ENCODE data around the gene PIGU.
"Not testable (repeated sequence)": the region's sequence is repeated elsewhere in the genome, so short reads cannot be mapped to it uniquely, and the experiment has no call there.

The PIGU gene

GRCh38 chr20:34629904-34630303 lies 47.0 kb downstream of the PIGU start:
- H3K36me3 Mint-ChIP-seq (ENCODE audit: low read depth): peaks cover 35% of the 10 kb centered on the region
- intact Hi-C loops (cut with micrococcal nuclease): no loop called here
- no peak overlapping the region for H3K4me3 Mint-ChIP-seq
- H3K27ac Mint-ChIP-seq: no peak overlapping the region
- H3K27me3 Mint-ChIP-seq: no peaks in the 10 kb centered on the region
- H3K9me3 Mint-ChIP-seq: no peaks in the 10 kb centered on the region
- no peaks in the 10 kb centered on the region for H3K4me1 Mint-ChIP-seq (ENCODE audit: low read depth)

GRCh38 chr20:34629342-34629741 lies 47.5 kb downstream of the PIGU start:
- Mint-ChIP-seq H3K27ac (no peak overlapping the region), H3K9me3 (no peaks in the 10 kb centered on the region), H3K27me3 (no peaks in the 10 kb centered on the region), H3K4me1 (ENCODE audit: low read depth) (no peaks in the 10 kb centered on the region), H3K4me3 (no peak overlapping the region), H3K36me3 (ENCODE audit: low read depth) (peaks cover 35% of the 10 kb centered on the region)
- intact Hi-C loops (cut with micrococcal nuclease): no loop called here

- Mint-ChIP-seq H3K27me3 (no peaks in the 10 kb centered on the region), H3K36me3 (ENCODE audit: low read depth) (peaks cover 27% of the 10 kb centered on the region), H3K9me3 (no peaks in the 10 kb centered on the region), H3K27ac (no peak overlapping the region), H3K4me1 (ENCODE audit: low read depth) (peaks cover 3% of the 10 kb centered on the region), H3K4me3 (no peak overlapping the region)
- intact Hi-C loops (cut with micrococcal nuclease): no loop called here
These were observed 48.9 kb downstream of the PIGU start for GRCh38 chr20:34628026-34628425.

DNA sequence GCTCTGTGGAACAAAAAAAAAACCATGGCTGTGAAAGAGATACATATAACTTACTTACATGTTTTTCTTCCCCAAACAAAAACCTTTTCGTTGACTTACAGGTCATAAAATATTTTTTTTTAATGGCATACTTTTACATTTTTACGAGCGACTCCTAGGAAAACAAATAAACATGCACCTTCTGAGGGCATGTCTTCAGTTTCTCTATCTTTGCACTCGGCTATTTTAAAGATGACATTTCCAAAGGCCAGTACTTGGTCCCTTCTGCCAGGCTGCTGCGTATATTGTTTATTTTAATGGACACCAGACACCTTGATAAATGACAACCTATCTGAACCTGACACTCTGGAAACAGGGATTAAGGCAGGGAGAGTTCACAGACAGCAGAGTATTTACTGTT lies 49.4 kb downstream of the PIGU start:
- H3K27ac Mint-ChIP-seq: no peak overlapping the region
- intact Hi-C loops (cut with micrococcal nuclease): no loop called here
- H3K36me3 Mint-ChIP-seq (ENCODE audit: low read depth): peaks cover 22% of the 10 kb centered on the region
- H3K4me3 Mint-ChIP-seq: no peak overlapping the region
- peaks cover 7% of the 10 kb centered on the region for H3K4me1 Mint-ChIP-seq (ENCODE audit: low read depth)
- H3K27me3 Mint-ChIP-seq: no peaks in the 10 kb centered on the region
- H3K9me3 Mint-ChIP-seq: no peaks in the 10 kb centered on the region

DNA sequence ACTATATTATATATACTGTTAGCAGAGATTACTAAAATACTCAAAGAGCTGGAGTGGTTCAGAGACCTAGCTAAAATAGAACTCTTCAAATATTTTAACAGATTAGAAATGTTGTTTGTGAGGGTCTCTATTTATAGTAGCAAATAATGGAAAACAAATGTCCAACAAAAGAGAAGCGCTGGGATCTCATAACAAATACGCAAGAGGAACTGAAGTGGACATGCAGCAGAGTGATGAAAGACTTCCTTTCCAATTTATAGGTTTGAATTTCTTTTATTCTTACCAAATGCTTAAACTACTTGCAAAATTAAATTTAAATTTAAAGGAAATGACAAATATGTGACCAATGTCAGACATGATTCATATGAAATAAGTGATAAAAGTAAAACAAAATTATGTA lies 49.9 kb downstream of the PIGU start:
- H3K9me3 Mint-ChIP-seq: no peaks in the 10 kb centered on the region
- H3K27ac Mint-ChIP-seq: no peak overlapping the region
- peaks cover 20% of the 10 kb centered on the region for H3K36me3 Mint-ChIP-seq (ENCODE audit: low read depth)
- no peak overlapping the region for H3K4me3 Mint-ChIP-seq
- intact Hi-C loops (cut with micrococcal nuclease): no loop called here
- H3K4me1 Mint-ChIP-seq (ENCODE audit: low read depth): peaks cover 7% of the 10 kb centered on the region
- no peaks in the 10 kb centered on the region for H3K27me3 Mint-ChIP-seq

DNA sequence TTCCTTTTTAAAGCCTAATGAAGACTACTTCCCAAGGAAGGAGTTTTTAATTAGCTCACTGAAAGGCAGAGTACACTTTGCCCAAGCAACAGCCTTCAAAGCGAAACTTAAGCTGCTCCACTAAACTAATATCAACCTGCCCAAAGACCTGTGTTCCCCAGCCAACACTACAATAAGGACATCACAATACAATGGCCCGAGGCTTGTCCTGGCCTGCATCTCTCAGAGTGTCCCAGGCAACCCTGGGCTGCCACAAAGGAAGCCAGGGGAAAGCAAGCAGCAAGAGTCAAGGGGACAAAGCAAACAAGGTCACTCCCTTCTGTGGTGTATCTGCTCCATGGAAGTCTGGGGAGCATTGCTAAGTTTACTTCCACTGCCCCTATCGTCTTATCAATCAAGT lies 52.3 kb downstream of the PIGU start:
- Mint-ChIP-seq H3K36me3 (ENCODE audit: low read depth) (peaks cover 27% of the 10 kb centered on the region), H3K4me1 (ENCODE audit: low read depth) (peaks cover 7% of the 10 kb centered on the region), H3K27ac (no peak overlapping the region), H3K27me3 (no peaks in the 10 kb centered on the region), H3K9me3 (no peaks in the 10 kb centered on the region), H3K4me3 (no peak overlapping the region)
- intact Hi-C loops (cut with micrococcal nuclease): no loop called here

DNA sequence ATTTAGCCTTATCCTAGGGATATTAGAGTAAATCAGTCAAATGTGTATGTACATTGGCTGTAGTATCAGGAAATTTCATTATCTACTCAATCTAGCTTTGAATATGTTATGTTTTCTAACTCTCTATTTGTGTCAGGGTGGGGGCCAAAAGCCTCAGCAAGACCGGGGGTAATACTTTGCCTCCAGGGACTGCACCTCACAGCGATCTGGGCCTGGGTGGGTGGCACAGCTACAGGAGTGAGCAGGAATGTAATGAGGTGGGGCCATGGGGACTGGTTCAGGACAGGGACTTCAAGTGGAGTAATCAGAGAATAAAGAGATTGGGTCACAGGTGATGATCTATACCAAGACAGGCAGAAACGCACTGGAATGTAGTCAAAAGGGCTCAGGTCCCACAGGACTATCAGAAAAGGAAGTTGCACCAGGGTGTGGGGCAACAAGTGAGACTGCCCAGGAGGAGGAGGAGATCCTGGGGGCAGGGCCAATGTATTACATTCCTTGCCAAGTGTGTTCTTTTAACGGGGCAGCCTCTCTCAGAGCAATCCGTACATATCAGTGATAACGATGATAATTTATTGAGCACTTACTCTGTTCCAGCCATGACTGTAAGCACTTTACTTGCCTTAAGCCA lies 54.0 kb downstream of the PIGU start:
- peaks cover 17% of the 10 kb centered on the region for H3K36me3 Mint-ChIP-seq (ENCODE audit: low read depth)
- no peaks in the 10 kb centered on the region for H3K9me3 Mint-ChIP-seq
- H3K27ac Mint-ChIP-seq: no peak overlapping the region
- H3K4me3 Mint-ChIP-seq: no peak overlapping the region
- intact Hi-C loops (cut with micrococcal nuclease): no loop called here
- H3K27me3 Mint-ChIP-seq: no peaks in the 10 kb centered on the region
- peaks cover 15% of the 10 kb centered on the region for H3K4me1 Mint-ChIP-seq (ENCODE audit: low read depth)

- Mint-ChIP-seq H3K36me3 (ENCODE audit: low read depth) (peaks cover 17% of the 10 kb centered on the region), H3K9me3 (no peaks in the 10 kb centered on the region), H3K27ac (no peak overlapping the region), H3K27me3 (no peaks in the 10 kb centered on the region), H3K4me1 (ENCODE audit: low read depth) (peaks cover 15% of the 10 kb centered on the region), H3K4me3 (no peak overlapping the region)
- intact Hi-C loops (cut with micrococcal nuclease): no loop called here
These were observed 55.2 kb downstream of the PIGU start for GRCh38 chr20:34621383-34622367.

DNA sequence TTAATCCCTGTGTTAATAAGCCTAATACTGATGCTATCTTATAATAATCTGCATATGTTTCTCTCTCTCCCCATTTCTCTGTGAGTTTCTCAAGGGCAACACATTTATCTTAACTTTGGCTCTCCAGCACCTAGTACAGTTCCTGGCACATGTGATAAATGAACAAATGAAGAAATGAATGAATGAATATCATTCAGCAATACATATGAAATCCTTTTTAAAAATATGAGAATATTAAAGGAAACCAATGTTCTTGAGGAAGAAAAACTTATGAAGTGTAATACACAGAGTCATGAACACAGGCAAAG lies 55.9 kb downstream of the PIGU start:
- no peak overlapping the region for H3K27ac Mint-ChIP-seq
- H3K4me3 Mint-ChIP-seq: no peak overlapping the region
- H3K36me3 Mint-ChIP-seq (ENCODE audit: low read depth): peaks cover 17% of the 10 kb centered on the region
- H3K27me3 Mint-ChIP-seq: no peaks in the 10 kb centered on the region
- intact Hi-C loops (cut with micrococcal nuclease): no loop called here
- H3K9me3 Mint-ChIP-seq: no peaks in the 10 kb centered on the region
- H3K4me1 Mint-ChIP-seq (ENCODE audit: low read depth): peaks cover 15% of the 10 kb centered on the region

GRCh38 chr20:34618676-34619075 lies 58.2 kb downstream of the PIGU start:
- no peak overlapping the region for H3K27ac Mint-ChIP-seq
- H3K36me3 Mint-ChIP-seq (ENCODE audit: low read depth): peaks cover 29% of the 10 kb centered on the region
- intact Hi-C loops (cut with micrococcal nuclease): no loop called here
- H3K9me3 Mint-ChIP-seq: no peaks in the 10 kb centered on the region
- no peaks in the 10 kb centered on the region for H3K27me3 Mint-ChIP-seq
- no peak overlapping the region for H3K4me3 Mint-ChIP-seq
- peaks cover 15% of the 10 kb centered on the region for H3K4me1 Mint-ChIP-seq (ENCODE audit: low read depth)

- H3K36me3 Mint-ChIP-seq (ENCODE audit: low read depth): peaks cover 39% of the 10 kb centered on the region
- H3K9me3 Mint-ChIP-seq; H3K4me3 Mint-ChIP-seq; H3K4me1 Mint-ChIP-seq (ENCODE audit: low read depth); H3K27ac Mint-ChIP-seq; H3K27me3 Mint-ChIP-seq; intact Hi-C loops (cut with micrococcal nuclease): not testable (repeated sequence)
These were observed 60.0 kb downstream of the PIGU start for GRCh38 chr20:34616913-34617312.

- Mint-ChIP-seq H3K27ac (no peak overlapping the region), H3K4me1 (ENCODE audit: low read depth) (peaks cover 8% of the 10 kb centered on the region), H3K27me3 (no peaks in the 10 kb centered on the region), H3K9me3 (no peaks in the 10 kb centered on the region), H3K36me3 (ENCODE audit: low read depth) (peaks cover 34% of the 10 kb centered on the region), H3K4me3 (no peak overlapping the region)
- intact Hi-C loops (cut with micrococcal nuclease): no loop called here
These were observed 61.4 kb downstream of the PIGU start for GRCh38 chr20:34615477-34615876.

DNA sequence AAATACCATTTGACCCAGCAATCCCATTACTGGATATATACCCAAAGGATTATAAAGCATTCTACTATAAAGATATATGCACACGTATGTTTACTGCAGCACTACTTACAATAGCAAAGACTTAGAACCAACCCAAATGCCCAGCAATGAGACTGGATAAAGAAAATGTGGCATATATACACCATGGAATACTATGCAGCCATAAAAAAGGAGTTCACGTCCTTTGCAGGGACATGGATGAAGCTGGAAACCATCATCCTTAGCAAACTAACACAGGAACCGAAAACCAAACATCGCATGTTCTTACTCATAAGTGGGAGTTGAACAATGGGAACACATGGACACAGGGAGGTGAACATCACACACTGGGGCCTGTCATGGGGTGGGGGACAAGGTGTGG lies 64.9 kb downstream of the PIGU start:
- H3K27ac Mint-ChIP-seq; intact Hi-C loops (cut with micrococcal nuclease); H3K9me3 Mint-ChIP-seq; H3K4me3 Mint-ChIP-seq; H3K4me1 Mint-ChIP-seq (ENCODE audit: low read depth); H3K27me3 Mint-ChIP-seq: not testable (repeated sequence)
- H3K36me3 Mint-ChIP-seq (ENCODE audit: low read depth): peaks cover 38% of the 10 kb centered on the region

DNA sequence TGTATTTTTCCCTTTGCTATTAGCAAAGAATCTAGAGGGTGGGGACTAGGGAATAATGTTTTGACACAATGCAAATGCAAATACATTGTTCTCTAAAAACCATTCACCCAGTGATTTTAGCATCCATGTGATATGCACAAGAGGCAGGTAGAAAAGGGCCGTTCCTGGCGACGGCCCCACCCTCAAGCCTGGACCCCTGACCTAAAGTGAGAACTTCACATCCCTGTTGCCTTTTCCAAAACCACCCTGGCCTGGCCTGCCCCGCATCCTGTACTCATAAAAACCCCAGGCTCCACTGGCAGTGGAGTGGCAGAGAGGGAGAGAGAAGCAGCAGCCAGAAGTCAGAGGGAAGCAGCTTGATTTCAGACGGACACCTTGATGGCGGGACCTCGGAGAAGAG lies 69.8 kb downstream of the PIGU start:
- intact Hi-C loops (cut with micrococcal nuclease): no loop called here
- no peak overlapping the region for H3K4me3 Mint-ChIP-seq
- no peaks in the 10 kb centered on the region for H3K27me3 Mint-ChIP-seq
- peaks cover 15% of the 10 kb centered on the region for H3K36me3 Mint-ChIP-seq (ENCODE audit: low read depth)
- peaks cover 8% of the 10 kb centered on the region for H3K4me1 Mint-ChIP-seq (ENCODE audit: low read depth)
- H3K9me3 Mint-ChIP-seq: peaks cover 6% of the 10 kb centered on the region
- H3K27ac Mint-ChIP-seq: no peak overlapping the region
